ENCODE results near the gene RIPOR1. TPM values are rescaled to one million over a fixed set of nuclear protein-coding genes. Genes with fewer than 3 reads are reported as not detected.

RIPOR1 gene
- total RNA-seq, 4 donors from 2014 or later = 20.6 to 41.5 (median 28.3) TPM

DNA sequence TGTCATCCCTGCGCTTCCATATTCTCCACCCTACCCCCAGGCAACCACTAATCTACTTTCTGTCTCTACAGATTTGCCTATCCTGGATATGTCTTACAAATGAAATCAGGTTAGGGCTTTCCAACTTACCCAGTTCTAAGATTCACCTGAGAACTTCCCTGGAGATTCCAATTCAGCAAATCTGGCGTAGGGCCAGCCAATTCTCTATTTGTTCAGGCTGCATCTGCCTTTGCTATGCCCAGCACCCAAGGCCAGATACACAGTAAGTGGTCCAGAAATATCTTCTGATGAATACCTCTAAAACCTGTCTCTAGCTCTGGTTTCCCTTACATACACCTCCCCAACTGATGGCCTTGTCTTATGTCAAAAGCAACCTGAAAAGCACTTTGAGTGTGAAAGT, 23.3 kb downstream of the RIPOR1 start:
- Histone ChIP-seq H3K27me3 (no peaks in the 10 kb centered on the region), H3K4me1 (peaks cover 40% of the 10 kb centered on the region), H3K4me3 (no peak overlapping the region), H3K27ac (no peak overlapping the region), H3K36me3 (peaks cover 3% of the 10 kb centered on the region), H3K9me3 (no peaks in the 10 kb centered on the region)
- DNase-seq (ENCODE audit: low spot score in 2 of 2) = no peak
- TF ChIP-seq, protein P1, sequence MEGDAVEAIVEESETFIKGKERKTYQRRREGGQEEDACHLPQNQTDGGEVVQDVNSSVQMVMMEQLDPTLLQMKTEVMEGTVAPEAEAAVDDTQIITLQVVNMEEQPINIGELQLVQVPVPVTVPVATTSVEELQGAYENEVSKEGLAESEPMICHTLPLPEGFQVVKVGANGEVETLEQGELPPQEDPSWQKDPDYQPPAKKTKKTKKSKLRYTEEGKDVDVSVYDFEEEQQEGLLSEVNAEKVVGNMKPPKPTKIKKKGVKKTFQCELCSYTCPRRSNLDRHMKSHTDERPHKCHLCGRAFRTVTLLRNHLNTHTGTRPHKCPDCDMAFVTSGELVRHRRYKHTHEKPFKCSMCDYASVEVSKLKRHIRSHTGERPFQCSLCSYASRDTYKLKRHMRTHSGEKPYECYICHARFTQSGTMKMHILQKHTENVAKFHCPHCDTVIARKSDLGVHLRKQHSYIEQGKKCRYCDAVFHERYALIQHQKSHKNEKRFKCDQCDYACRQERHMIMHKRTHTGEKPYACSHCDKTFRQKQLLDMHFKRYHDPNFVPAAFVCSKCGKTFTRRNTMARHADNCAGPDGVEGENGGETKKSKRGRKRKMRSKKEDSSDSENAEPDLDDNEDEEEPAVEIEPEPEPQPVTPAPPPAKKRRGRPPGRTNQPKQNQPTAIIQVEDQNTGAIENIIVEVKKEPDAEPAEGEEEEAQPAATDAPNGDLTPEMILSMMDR (IDR thresholded peaks at IDR 0.05) = no peak
- no peak for TF ChIP-seq POLR2AphosphoS5 (IDR thresholded peaks at IDR 0.05)
- WGBS = 67% methylated on average over 2 of the region's 2 CpGs

GRCh38 chr16:67552476-67552875, 23.8 kb downstream of the RIPOR1 start:
- Histone ChIP-seq H3K27me3 (no peaks in the 10 kb centered on the region), H3K27ac (no peak overlapping the region), H3K4me3 (no peak overlapping the region), H3K36me3 (peaks cover 3% of the 10 kb centered on the region), H3K4me1 (peaks cover 36% of the 10 kb centered on the region), H3K9me3 (no peaks in the 10 kb centered on the region)
- TF ChIP-seq EP300 (IDR thresholded peaks at IDR 0.05) (no peak), POLR2AphosphoS5 (IDR thresholded peaks at IDR 0.05) (no peak), POLR2A (IDR thresholded peaks at IDR 0.05) (no peak)
- TF ChIP-seq, protein P1 (IDR thresholded peaks at IDR 0.05) = no peak
- DNase-seq (ENCODE audit: low spot score in 2 of 2) = no peak
- 37% methylated on average over 4 of the region's 4 CpGs for WGBS

DNA sequence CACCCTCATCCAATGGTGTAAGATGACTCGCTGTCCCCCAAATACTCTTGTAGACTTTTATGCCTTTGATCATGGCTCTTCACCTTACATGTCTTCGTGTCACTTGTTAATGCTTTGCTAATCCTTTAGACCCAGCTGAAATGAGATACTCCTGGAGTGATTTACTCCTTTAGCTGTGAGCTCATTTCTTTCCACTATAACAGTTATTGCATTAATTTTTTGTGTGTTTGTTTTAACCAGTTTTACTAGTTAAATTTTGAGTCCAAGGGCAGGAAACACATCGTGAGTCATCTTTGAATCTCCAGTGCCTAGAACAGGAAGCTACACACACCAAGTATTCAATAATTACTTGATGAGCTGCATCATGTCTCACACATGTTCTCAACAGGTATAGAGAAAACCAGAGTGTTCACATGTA, 27.2 kb downstream of the RIPOR1 start:
- no peaks in the 10 kb centered on the region for H3K36me3 ChIP-seq
- DNase-seq (ENCODE audit: low spot score in 2 of 2) = no peak
- TF ChIP-seq POLR2A (IDR thresholded peaks at IDR 0.05) = no peak
- TF ChIP-seq POLR2AphosphoS5 (IDR thresholded peaks at IDR 0.05) = no peak
- no peak for TF ChIP-seq EP300 (IDR thresholded peaks at IDR 0.05)
- TF ChIP-seq, protein P1 (IDR thresholded peaks at IDR 0.05) = no peak
- no peaks in the 10 kb centered on the region for H3K9me3 ChIP-seq
- H3K4me3 ChIP-seq = no peak overlapping the region
- no peaks in the 10 kb centered on the region for H3K27me3 ChIP-seq
- H3K4me1 ChIP-seq = peaks cover 29% of the 10 kb centered on the region
- WGBS = 42% methylated on average over 3 of the region's 3 CpGs
- H3K27ac ChIP-seq = peak overlapping the region; percentile 36

DNA sequence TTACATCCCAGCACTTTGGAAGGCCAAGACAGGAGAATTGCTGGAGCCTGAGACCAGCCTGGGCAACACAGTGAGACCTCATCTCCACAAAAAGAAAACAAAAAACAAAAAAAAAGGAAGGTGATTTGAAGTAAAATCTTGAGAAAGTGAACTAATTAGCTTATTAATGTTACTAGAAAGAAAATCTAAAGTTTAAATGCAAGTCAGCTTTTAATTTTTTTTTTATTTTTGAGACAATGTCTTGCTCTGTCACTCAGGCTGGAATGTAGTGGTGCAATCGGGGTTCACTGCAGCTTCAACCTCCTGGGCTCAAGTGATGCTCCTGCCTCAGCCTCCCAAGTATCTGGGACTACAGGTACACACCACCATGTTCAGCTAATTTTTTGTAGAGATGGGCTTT, 30.2 kb downstream of the RIPOR1 start:
- H3K36me3 ChIP-seq = no peaks in the 10 kb centered on the region
- no peak overlapping the region for H3K27ac ChIP-seq
- no peaks in the 10 kb centered on the region for H3K9me3 ChIP-seq
- H3K27me3 ChIP-seq = no peaks in the 10 kb centered on the region
- H3K4me1 ChIP-seq = peaks cover 28% of the 10 kb centered on the region
- H3K4me3 ChIP-seq = no peak overlapping the region
- DNase-seq (ENCODE audit: low spot score in 2 of 2) = no peak
- TF ChIP-seq, protein P1 (IDR thresholded peaks at IDR 0.05) = no peak
- TF ChIP-seq EP300 (IDR thresholded peaks at IDR 0.05) = no peak
- TF ChIP-seq POLR2AphosphoS5 (IDR thresholded peaks at IDR 0.05) = no peak
- TF ChIP-seq POLR2A (IDR thresholded peaks at IDR 0.05) = no peak
- WGBS = 81% methylated on average over 1 of the region's 1 CpG

- Histone ChIP-seq H3K9me3 (no peaks in the 10 kb centered on the region), H3K36me3 (no peaks in the 10 kb centered on the region), H3K27ac (no peak overlapping the region), H3K4me1 (peaks cover 42% of the 10 kb centered on the region), H3K4me3 (no peak overlapping the region), H3K27me3 (no peaks in the 10 kb centered on the region)
- no peak for TF ChIP-seq EP300 (IDR thresholded peaks at IDR 0.05)
- TF ChIP-seq, protein P1 (IDR thresholded peaks at IDR 0.05) = no peak
- no peak for TF ChIP-seq POLR2AphosphoS5 (IDR thresholded peaks at IDR 0.05)
- TF ChIP-seq POLR2A (IDR thresholded peaks at IDR 0.05) = no peak
- peak in 1 of 2 donors; percentile 48 for DNase-seq (ENCODE audit: low spot score in 2 of 2)
- 85% methylated on average over 8 of the region's 8 CpGs for WGBS
Measured at GRCh38 chr16:67560827-67561342, 32.3 kb downstream of the RIPOR1 start.

Data from suprapubic skin (tissue), 4 donors.